ENCODE measurements around the gene SMAD9. TPM values are rescaled to one million over a fixed set of nuclear protein-coding genes. Genes with fewer than 3 reads are reported as not detected.

Gene SMAD9
- total RNA-seq, 2 donors from 2014 or later: not detected

DNA sequence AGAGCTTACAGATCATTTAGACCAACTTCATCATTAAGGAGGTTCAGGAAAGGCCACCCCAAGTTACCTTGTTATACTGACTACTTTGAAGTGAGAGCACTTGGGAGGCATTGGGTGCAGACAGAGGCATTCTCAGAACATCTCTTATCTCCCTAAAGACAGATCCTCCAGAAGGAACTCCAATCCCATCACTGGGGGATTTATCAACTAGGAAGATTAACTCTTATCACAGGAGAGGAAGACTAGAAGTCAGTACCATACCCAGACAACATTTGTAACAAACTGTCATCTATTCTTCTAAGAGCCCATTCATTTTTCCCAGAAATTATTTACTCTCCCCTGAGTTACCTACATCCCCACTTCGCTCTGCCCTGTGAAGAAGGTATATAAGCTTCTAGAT is 106.8 kb downstream of the SMAD9 start:
- Mint-ChIP-seq H3K27me3 (peaks cover 44 to 61% of the 10 kb centered on the region in 2 donors), H3K36me3 (no peaks in the 10 kb centered on the region), H3K27ac (no peak overlapping the region), H3K9me3 (no peaks in the 10 kb centered on the region), H3K4me3 (no peak overlapping the region), H3K4me1 (ENCODE audit: low read depth in 2 of 2) (peaks cover 4 to 7% of the 10 kb centered on the region in 2 donors)
- no peak for ATAC-seq
- no peak for DNase-seq (ENCODE audit: low spot score)

GRCh38 chr13:36807616-36808015 is 112.4 kb downstream of the SMAD9 start:
- no peak for DNase-seq (ENCODE audit: low spot score)

GRCh38 chr13:36806102-36806501 is 113.9 kb downstream of the SMAD9 start:
- Mint-ChIP-seq H3K4me3 (no peak overlapping the region), H3K36me3 (no peaks in the 10 kb centered on the region), H3K27ac (no peak overlapping the region), H3K4me1 (ENCODE audit: low read depth in 2 of 2) (no peaks in the 10 kb centered on the region), H3K27me3 (peaks cover 28 to 48% of the 10 kb centered on the region in 2 donors), H3K9me3 (no peaks in the 10 kb centered on the region)
- DNase-seq (ENCODE audit: low spot score) (no peak), ATAC-seq (no peak)

More at GRCh38 chr13:36807616-36808015, 112.4 kb downstream of the SMAD9 start:
- peaks cover 43 to 58% of the 10 kb centered on the region in 2 donors for H3K27me3 Mint-ChIP-seq
- H3K36me3 Mint-ChIP-seq: no peaks in the 10 kb centered on the region
- no peaks in the 10 kb centered on the region for H3K4me1 Mint-ChIP-seq (ENCODE audit: low read depth in 2 of 2)
- no peaks in the 10 kb centered on the region for H3K9me3 Mint-ChIP-seq
- no peak for ATAC-seq
- H3K27ac Mint-ChIP-seq: no peak overlapping the region
- H3K4me3 Mint-ChIP-seq: no peak overlapping the region

- H3K36me3 Mint-ChIP-seq: no peaks in the 10 kb centered on the region
- no peak overlapping the region for H3K4me3 Mint-ChIP-seq
- H3K27ac Mint-ChIP-seq: no peak overlapping the region
- ATAC-seq: no peak
- no peak for DNase-seq (ENCODE audit: low spot score)
- no peaks in the 10 kb centered on the region for H3K9me3 Mint-ChIP-seq
- H3K4me1 Mint-ChIP-seq (ENCODE audit: low read depth in 2 of 2): no peaks in the 10 kb centered on the region
- H3K27me3 Mint-ChIP-seq: peaks cover 22 to 35% of the 10 kb centered on the region in 2 donors
Measured at GRCh38 chr13:36804588-36804987, 115.5 kb downstream of the SMAD9 start.

- H3K9me3 Mint-ChIP-seq: no peaks in the 10 kb centered on the region
- no peak for ATAC-seq
- no peak for DNase-seq (ENCODE audit: low spot score)
- no peak overlapping the region for H3K27ac Mint-ChIP-seq
- no peaks in the 10 kb centered on the region for H3K36me3 Mint-ChIP-seq
- peaks cover 15 to 25% of the 10 kb centered on the region in 2 donors for H3K27me3 Mint-ChIP-seq
- no peaks in the 10 kb centered on the region for H3K4me1 Mint-ChIP-seq (ENCODE audit: low read depth in 2 of 2)
- H3K4me3 Mint-ChIP-seq: no peak overlapping the region
Measured at GRCh38 chr13:36801035-36801434, 119.0 kb downstream of the SMAD9 start.

DNA sequence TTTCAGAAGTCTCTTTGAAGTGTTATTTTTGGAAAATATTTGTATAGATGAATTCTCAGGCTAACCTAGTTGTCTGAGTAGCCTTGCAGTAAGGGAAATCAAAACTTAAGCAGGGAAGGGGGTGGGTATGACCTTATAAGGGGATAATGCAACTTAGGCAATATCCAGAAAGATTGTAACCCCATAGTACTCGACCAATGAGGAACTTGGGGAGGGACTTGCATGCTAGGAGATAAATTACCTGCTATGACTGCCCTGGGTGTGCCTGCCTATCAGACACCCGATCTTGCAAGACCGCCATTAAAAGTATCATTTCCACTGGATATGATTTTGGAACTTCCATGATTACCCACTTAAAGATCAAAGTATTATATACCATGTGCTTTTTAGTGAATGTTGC is 124.0 kb downstream of the SMAD9 start:
- Mint-ChIP-seq H3K4me1 (ENCODE audit: low read depth in 2 of 2) (no peaks in the 10 kb centered on the region), H3K27me3 (peaks cover 11 to 19% of the 10 kb centered on the region in 2 donors), H3K4me3 (no peak overlapping the region), H3K27ac (no peak overlapping the region), H3K9me3 (no peaks in the 10 kb centered on the region), H3K36me3 (no peaks in the 10 kb centered on the region)
- DNase-seq (ENCODE audit: low spot score): no peak
- no peak for ATAC-seq

- Mint-ChIP-seq H3K9me3 (no peaks in the 10 kb centered on the region), H3K36me3 (no peaks in the 10 kb centered on the region), H3K27me3 (peaks cover 11 to 24% of the 10 kb centered on the region in 2 donors), H3K27ac (no peak overlapping the region), H3K4me3 (no peak overlapping the region), H3K4me1 (ENCODE audit: low read depth in 2 of 2) (no peaks in the 10 kb centered on the region)
- no peak for DNase-seq (ENCODE audit: low spot score)
- no peak for ATAC-seq
Measured at GRCh38 chr13:36795463-36795862, 124.6 kb downstream of the SMAD9 start.

Other genes with a start within 250 kb of the SMAD9 start
- gene SERTM1, start 246.2 kb downstream of the SMAD9 start, total RNA-seq: not detected
- gene RFXAP, start 101.0 kb downstream of the SMAD9 start, total RNA-seq: 10 to 100 TPM in 1 of 2 donors, 1 to 10 TPM in 1; 6.7 to 13.6 TPM
- gene ALG5, start 79.1 kb upstream of the SMAD9 start, total RNA-seq: 10 to 100 TPM; 34.7 to 34.9 TPM
- 10 to 100 TPM; 80.0 to 85.6 TPM for gene EXOSC8, start 80.5 kb upstream of the SMAD9 start, total RNA-seq
- 10 to 100 TPM; 66.6 to 83.9 TPM for gene SUPT20H, start 139.4 kb upstream of the SMAD9 start, total RNA-seq
- gene CSNK1A1L, start 185.4 kb upstream of the SMAD9 start, total RNA-seq: not detected